ENCODE results near the gene TXNRD1. TPM values are rescaled to one million over a fixed set of nuclear protein-coding genes. Genes with fewer than 3 reads are reported as not detected.
"Not testable (repeated sequence)": the region's sequence is repeated elsewhere in the genome, so short reads cannot be mapped to it uniquely, and the experiment has no call there.

The TXNRD1 gene
- total RNA-seq, 2 donors from 2014 or later, result 110 to 129 TPM

DNA sequence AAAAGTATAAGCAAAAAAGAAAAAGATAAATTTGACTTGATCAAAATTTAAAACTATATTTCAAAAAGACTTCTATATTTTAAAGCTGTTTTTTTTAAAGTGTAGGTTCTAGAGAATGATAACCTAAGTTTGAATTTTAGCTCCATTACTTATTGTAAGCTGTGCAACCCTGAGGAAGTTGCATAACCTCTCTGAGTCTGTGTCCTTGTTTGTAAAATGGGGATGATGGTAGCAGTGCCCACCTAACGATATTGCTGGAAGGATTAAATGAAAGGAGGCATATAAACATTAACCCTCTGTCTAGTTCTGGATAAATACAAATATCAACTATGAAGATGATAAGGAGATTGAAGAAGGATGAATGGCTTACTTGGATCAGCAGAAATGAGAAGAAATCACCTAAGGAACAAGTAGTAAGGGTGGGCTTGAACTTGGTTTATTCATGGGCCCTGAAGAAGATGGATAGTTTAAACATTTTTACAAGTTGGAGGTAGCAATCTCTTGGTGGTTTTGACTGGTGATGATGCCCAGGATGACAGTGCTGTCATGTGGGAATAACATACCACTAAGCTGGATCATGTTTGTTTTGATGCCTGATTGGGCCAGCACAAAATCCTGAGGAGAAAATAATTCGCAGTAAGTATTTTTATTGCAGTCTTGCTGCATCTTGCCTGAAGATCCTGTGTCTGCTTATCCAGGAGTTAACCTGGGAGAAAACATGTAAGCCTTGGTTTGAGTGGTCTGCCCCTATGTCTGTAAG is 35.0 kb downstream of the TXNRD1 start:
- intact Hi-C loops (cut with DNase I), result no loop called here
- H3K27ac ChIP-seq, result no peak overlapping the region

DNA sequence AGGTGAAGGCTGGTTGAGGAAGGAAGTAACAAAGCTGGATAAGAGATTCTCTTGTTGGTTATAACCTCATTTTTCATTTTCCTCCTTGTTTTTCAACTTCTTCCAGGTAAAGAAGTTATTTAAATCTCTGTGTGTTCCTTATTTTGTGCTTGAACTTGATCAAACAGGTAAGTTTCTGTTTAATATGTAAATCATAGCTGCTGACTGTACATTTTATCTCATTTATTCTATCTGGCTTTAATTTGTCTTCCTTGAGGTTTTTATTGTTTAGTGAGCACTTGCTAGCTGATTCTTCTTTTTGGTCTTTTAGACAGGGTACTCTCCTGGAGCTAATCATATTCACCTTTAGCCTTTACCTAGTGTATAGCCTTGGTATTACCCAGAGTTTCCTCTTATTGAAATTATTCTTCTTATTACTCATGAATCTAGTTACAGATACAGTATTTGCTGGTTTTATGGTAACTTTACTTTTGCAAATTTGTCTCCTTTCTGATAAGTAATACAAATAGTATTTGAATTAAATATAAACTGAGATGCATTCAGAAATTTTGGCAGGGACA is 42.4 kb downstream of the TXNRD1 start:
- no peaks in the 10 kb centered on the region for H3K36me3 ChIP-seq
- DNase-seq, result no peak
- no peaks in the 10 kb centered on the region for H3K9me3 ChIP-seq
- no peak overlapping the region for H3K4me3 ChIP-seq
- intact Hi-C loops (cut with DNase I), result no loop called here
- no peak overlapping the region for H3K9ac ChIP-seq (ENCODE audit: low read depth in 2 of 2, low read length in 2 of 2)
- TF ChIP-seq, protein P1, sequence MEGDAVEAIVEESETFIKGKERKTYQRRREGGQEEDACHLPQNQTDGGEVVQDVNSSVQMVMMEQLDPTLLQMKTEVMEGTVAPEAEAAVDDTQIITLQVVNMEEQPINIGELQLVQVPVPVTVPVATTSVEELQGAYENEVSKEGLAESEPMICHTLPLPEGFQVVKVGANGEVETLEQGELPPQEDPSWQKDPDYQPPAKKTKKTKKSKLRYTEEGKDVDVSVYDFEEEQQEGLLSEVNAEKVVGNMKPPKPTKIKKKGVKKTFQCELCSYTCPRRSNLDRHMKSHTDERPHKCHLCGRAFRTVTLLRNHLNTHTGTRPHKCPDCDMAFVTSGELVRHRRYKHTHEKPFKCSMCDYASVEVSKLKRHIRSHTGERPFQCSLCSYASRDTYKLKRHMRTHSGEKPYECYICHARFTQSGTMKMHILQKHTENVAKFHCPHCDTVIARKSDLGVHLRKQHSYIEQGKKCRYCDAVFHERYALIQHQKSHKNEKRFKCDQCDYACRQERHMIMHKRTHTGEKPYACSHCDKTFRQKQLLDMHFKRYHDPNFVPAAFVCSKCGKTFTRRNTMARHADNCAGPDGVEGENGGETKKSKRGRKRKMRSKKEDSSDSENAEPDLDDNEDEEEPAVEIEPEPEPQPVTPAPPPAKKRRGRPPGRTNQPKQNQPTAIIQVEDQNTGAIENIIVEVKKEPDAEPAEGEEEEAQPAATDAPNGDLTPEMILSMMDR (IDR thresholded peaks at IDR 0.05), result no peak
- H3K4me1 ChIP-seq, result no peaks in the 10 kb centered on the region
- H3K27me3 ChIP-seq, result no peaks in the 10 kb centered on the region
- no peak overlapping the region for H3K27ac ChIP-seq

More for the DNA sequence above, 35.0 kb downstream of the TXNRD1 start:
- Histone ChIP-seq H3K4me3 (no peak overlapping the region), H3K27me3 (no peaks in the 10 kb centered on the region), H3K9me3 (no peaks in the 10 kb centered on the region), H3K36me3 (no peaks in the 10 kb centered on the region), H3K4me1 (no peaks in the 10 kb centered on the region), H3K9ac (ENCODE audit: low read depth in 2 of 2, low read length in 2 of 2) (no peak overlapping the region)
- TF ChIP-seq, protein P1 (IDR thresholded peaks at IDR 0.05), result no peak
- DNase-seq, result no peak

DNA sequence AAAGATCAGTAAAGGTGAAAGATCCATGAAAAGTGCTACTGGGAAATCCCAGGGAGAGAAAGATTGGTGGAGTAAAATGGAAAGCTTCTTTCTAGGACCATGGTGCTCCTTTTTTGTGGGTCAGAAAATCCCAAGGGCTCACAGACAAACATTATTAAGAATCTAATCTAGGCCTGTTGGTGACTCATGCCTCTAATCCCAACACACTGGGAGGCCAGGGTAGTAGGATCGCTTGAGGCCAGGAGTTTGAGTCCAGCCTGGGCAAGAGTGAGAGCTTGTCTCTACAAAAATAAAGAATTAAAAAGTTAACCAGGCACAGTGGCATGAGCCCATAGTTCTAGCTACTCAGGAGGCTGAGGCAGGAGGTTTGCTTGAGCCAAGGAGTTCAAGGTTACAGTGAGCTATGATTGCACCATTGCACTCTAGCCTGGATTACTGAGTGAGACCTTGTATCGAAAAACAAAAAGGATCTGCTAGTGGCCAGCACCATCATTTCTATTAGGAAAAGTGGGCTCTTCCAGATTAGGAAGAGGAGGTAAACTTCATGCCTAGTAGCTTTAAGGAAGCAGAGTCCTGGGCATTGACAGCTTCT is 43.0 kb downstream of the TXNRD1 start:
- Histone ChIP-seq H3K4me3 (no peak overlapping the region), H3K9ac (ENCODE audit: low read depth in 2 of 2, low read length in 2 of 2) (no peak overlapping the region), H3K27me3 (no peaks in the 10 kb centered on the region), H3K27ac (no peak overlapping the region), H3K4me1 (no peaks in the 10 kb centered on the region), H3K36me3 (no peaks in the 10 kb centered on the region), H3K9me3 (no peaks in the 10 kb centered on the region)
- TF ChIP-seq, protein P1 (IDR thresholded peaks at IDR 0.05), result no peak
- intact Hi-C loops (cut with DNase I), result no loop called here
- DNase-seq, result no peak

DNA sequence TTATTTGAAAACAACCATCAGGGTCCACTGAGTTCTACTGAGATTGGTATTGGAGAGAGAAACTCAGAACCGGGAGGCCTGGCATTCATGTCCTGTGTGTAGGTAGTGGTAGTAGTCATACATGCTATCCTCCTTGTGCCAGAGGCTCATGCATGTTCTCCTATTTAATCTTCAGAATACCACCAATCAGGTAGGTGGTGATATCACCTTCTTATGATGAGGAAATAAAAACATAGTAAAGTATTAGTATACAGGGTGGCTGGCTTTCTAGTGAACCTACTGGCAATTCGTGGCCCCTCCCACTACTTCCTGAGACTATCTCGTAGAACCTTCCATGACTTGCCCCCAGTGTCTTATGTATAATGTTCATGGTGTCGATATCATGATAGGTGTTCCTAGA is 47.4 kb downstream of the TXNRD1 start:
- Histone ChIP-seq H3K4me1 (no peaks in the 10 kb centered on the region), H3K9me3 (no peaks in the 10 kb centered on the region), H3K4me3 (no peak overlapping the region), H3K27me3 (no peaks in the 10 kb centered on the region), H3K36me3 (no peaks in the 10 kb centered on the region), H3K9ac (ENCODE audit: low read depth in 2 of 2, low read length in 2 of 2) (no peak overlapping the region), H3K27ac (no peak overlapping the region)
- intact Hi-C loops (cut with DNase I), result no loop called here
- no peak for DNase-seq
- TF ChIP-seq, protein P1 (IDR thresholded peaks at IDR 0.05), result no peak

DNA sequence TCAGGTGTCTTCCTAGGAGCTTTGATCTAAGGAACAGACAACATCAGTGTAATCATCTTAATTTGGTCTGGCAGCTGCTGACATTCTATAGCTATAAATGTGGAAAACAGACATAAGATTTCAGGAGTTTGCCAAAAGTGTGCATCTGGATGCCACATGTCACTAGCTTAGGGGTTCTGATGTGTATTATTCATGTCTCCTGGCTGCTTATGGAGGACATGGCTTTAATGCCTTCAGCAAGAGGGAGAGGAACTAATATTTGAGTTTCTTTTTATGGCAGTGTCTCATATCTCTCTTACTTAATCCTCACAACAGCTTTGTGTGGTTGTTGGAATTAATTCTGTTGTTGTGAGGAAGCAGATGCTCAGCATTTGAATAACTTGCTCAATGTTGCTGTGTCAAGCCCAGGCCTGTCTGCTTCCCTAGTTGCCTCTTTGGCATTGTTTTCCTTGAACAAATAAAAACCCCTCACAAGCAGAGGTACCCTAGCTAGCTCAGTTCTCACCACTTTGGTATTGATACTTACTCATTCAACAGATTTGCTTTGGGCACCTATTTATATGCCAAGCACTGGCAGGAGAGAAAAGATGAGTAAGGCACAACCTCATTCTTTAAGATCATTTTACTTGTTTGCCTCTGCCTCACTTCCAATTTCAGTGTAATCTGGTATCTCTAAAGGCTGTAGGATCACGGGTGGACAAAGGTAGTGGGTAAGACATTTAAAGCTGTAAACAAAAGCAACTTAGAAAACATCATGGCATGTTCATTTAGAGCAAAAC is 48.2 kb downstream of the TXNRD1 start:
- TF ChIP-seq, protein P1 (IDR thresholded peaks at IDR 0.05), result no peak
- intact Hi-C loops (cut with DNase I), result no loop called here
- Histone ChIP-seq H3K4me1 (no peaks in the 10 kb centered on the region), H3K9ac (ENCODE audit: low read depth in 2 of 2, low read length in 2 of 2) (no peak overlapping the region), H3K4me3 (no peak overlapping the region), H3K27ac (no peak overlapping the region), H3K9me3 (no peaks in the 10 kb centered on the region), H3K27me3 (no peaks in the 10 kb centered on the region), H3K36me3 (no peaks in the 10 kb centered on the region)
- no peak for DNase-seq

DNA sequence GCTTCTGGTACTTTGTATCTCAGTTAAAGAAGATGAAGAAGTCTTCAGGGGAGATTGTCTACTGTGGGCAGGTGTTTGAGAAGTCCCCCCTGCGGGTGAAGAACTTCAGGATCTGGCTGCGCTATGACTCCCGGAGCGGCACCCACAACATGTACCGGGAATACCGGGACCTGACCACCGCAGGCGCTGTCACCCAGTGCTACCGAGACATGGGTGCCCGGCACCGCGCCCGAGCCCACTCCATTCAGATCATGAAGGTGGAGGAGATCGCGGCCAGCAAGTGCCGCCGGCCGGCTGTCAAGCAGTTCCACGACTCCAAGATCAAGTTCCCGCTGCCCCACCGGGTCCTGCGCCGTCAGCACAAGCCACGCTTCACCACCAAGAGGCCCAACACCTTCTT is 49.9 kb downstream of the TXNRD1 start:
- DNase-seq; intact Hi-C loops (cut with DNase I): not testable (repeated sequence)

More for the DNA sequence above, 49.9 kb downstream of the TXNRD1 start:
- not testable (repeated sequence) for H3K9ac ChIP-seq (ENCODE audit: low read depth in 2 of 2, low read length in 2 of 2); H3K9me3 ChIP-seq; H3K27me3 ChIP-seq; H3K36me3 ChIP-seq; H3K27ac ChIP-seq; H3K4me1 ChIP-seq; H3K4me3 ChIP-seq
